SK-N-SH treated with all-trans-retinoic acid at 6 μM for 48 hours (cell line): Measurements from ENCODE around the gene DNAH8.

Experiments
- ATAC-seq: fragments of 200-7000 bp; cut with Tn5 transposase; 3 replicates; pipeline ENCODE4 v1.9.1; 2020; ENCODE audit warnings: mild to moderate bottlenecking, moderate library complexity
- ARNTL ChIP-seq: fragments of 450-650 bp; formaldehyde crosslinking; IDR thresholded peaks from 2 replicates; pipeline ENCODE4 v1.5.0; 2020; ENCODE audit warnings: low read depth, mild to moderate bottlenecking, moderate library complexity, borderline replicate concordance
- BACH2 ChIP-seq: fragments of 250-450 bp; sonication (Bioruptor Pico); IDR thresholded peaks from 2 replicates; pipeline ENCODE4 v1.9.0; 2021; ENCODE audit warnings: mild to moderate bottlenecking, borderline replicate concordance
- CREB5 ChIP-seq: fragments of 250-450 bp; sonication (Bioruptor Pico); IDR thresholded peaks from 2 replicates; pipeline ENCODE4 v1.5.1; 2020; ENCODE audit warnings: low read depth, mild to moderate bottlenecking, moderate library complexity
- CSRNP3 ChIP-seq: fragments of 250-450 bp; sonication (Bioruptor Pico); IDR thresholded peaks from 2 replicates; pipeline ENCODE4 v1.5.1; 2021; ENCODE audit warnings: mild to moderate bottlenecking, moderate library complexity
- ESRRG ChIP-seq: fragments of 250-450 bp; sonication (Bioruptor Pico); IDR thresholded peaks from 2 replicates; pipeline ENCODE4 v1.6.1; 2021; ENCODE audit warnings: mild to moderate bottlenecking
- GLIS3 ChIP-seq: fragments of 250-450 bp; sonication (Bioruptor Pico); IDR thresholded peaks from 2 replicates; pipeline ENCODE4 v1.5.0; 2020; ENCODE audit warnings: mild to moderate bottlenecking, moderate library complexity
- OSR1 ChIP-seq: fragments of 250-450 bp; sonication (Bioruptor Pico); IDR thresholded peaks from 2 replicates; pipeline ENCODE4 v1.8.0; 2022; ENCODE audit warnings: moderate library complexity, mild to moderate bottlenecking, inconsistent platforms
- PATZ1 ChIP-seq: fragments of 250-450 bp; sonication (Bioruptor Pico); IDR thresholded peaks from 2 replicates; pipeline ENCODE4 v1.8.0; 2020; ENCODE audit warnings: mild to moderate bottlenecking, moderate library complexity, borderline replicate concordance
- POU6F1 ChIP-seq: fragments of 250-450 bp; sonication (Bioruptor Pico); IDR thresholded peaks from 2 replicates; pipeline ENCODE4 v1.8.0; 2021; ENCODE audit warnings: low read depth, mild to moderate bottlenecking, moderate library complexity, borderline replicate concordance
- PPARA ChIP-seq: fragments of 250-450 bp; sonication (Bioruptor Pico); IDR thresholded peaks from 2 replicates; pipeline ENCODE4 v1.5.0; 2020; ENCODE audit warnings: mild to moderate bottlenecking, borderline replicate concordance
- SNAI2 ChIP-seq: fragments of 250-450 bp; sonication (Bioruptor Pico); IDR thresholded peaks from 2 replicates; pipeline ENCODE4 v1.5.0; 2020; ENCODE audit warnings: mild to moderate bottlenecking, moderate library complexity
- TOX ChIP-seq: fragments of 250-450 bp; sonication (Bioruptor Pico); IDR thresholded peaks from 2 replicates; pipeline ENCODE4 v1.8.0; 2021; ENCODE audit warnings: mild to moderate bottlenecking, moderate library complexity, borderline replicate concordance
- TSHZ2 ChIP-seq: fragments of 250-450 bp; sonication (Bioruptor Pico); IDR thresholded peaks from 2 replicates; pipeline ENCODE4 v1.5.0; 2020; ENCODE audit warnings: mild to moderate bottlenecking, moderate library complexity
- ZC3H10 ChIP-seq: fragments of 250-450 bp; sonication (Bioruptor Pico); IDR thresholded peaks from 2 replicates; pipeline ENCODE4 v1.5.1; 2021; ENCODE audit warnings: mild to moderate bottlenecking, moderate library complexity
- ZFP3 ChIP-seq: fragments of 250-450 bp; sonication (Bioruptor Pico); IDR thresholded peaks from 2 replicates; pipeline ENCODE4 v1.5.0; 2020; ENCODE audit warnings: mild to moderate bottlenecking, moderate library complexity
- ZFP30 ChIP-seq: fragments of 450-650 bp; formaldehyde crosslinking; IDR thresholded peaks from 2 replicates; pipeline ENCODE4 v1.5.0; 2022; ENCODE audit warnings: mild to moderate bottlenecking, moderate library complexity
- ZNF565 ChIP-seq: fragments of 450-650 bp; formaldehyde crosslinking; conservative IDR thresholded peaks from 2 replicates; pipeline ENCODE4 v1.5.0; 2020; ENCODE audit warnings: low read depth, mild to moderate bottlenecking, moderate library complexity
- ZNF70 ChIP-seq: fragments of 450-650 bp; formaldehyde crosslinking; IDR thresholded peaks from 2 replicates; pipeline ENCODE4 v1.5.0; 2020; ENCODE audit warnings: mild to moderate bottlenecking, moderate library complexity
- ZNF8 ChIP-seq: fragments of 450-650 bp; formaldehyde crosslinking; IDR thresholded peaks from 2 replicates; pipeline ENCODE4 v1.5.0; 2020; ENCODE audit warnings: mild to moderate bottlenecking, moderate library complexity

The DNAH8 gene

GRCh38 chr6:38906582-38906981, 191.5 kb downstream of the DNAH8 start:
- no peak for TF ChIP-seq SNAI2 (CRISPR knock-in tag)
- no peak for TF ChIP-seq TOX (CRISPR knock-in tag)
- ATAC-seq = no peak

GRCh38 chr6:38907264-38907663, 192.2 kb downstream of the DNAH8 start:
- no peak for TF ChIP-seq ZNF8 (CRISPR knock-in tag)
- no peak for TF ChIP-seq ZFP3 (CRISPR knock-in tag)
- no peak for TF ChIP-seq GLIS3 (CRISPR knock-in tag)
- no peak for TF ChIP-seq ARNTL (CRISPR knock-in tag)
- no peak for TF ChIP-seq POU6F1 (CRISPR knock-in tag)
- TF ChIP-seq TSHZ2 (CRISPR knock-in tag) = no peak
- TF ChIP-seq CSRNP3 (CRISPR knock-in tag) = no peak
- no peak for TF ChIP-seq BACH2 (CRISPR knock-in tag)
- TF ChIP-seq PATZ1 (CRISPR knock-in tag) = no peak
- TF ChIP-seq TOX (CRISPR knock-in tag) = no peak
- TF ChIP-seq OSR1 (CRISPR knock-in tag) = no peak
- TF ChIP-seq ZC3H10 = no peak
- no peak for TF ChIP-seq ZFP30 (CRISPR knock-in tag)
- TF ChIP-seq ZNF565 = no peak
- TF ChIP-seq CREB5 (CRISPR knock-in tag) = no peak
- TF ChIP-seq ESRRG (CRISPR knock-in tag) = no peak
- no peak for TF ChIP-seq ZNF70 (CRISPR knock-in tag)
- TF ChIP-seq SNAI2 (CRISPR knock-in tag) = no peak
- no peak for ATAC-seq

GRCh38 chr6:38909015-38909730, 194.1 kb downstream of the DNAH8 start:
- ATAC-seq = no peak
- TF ChIP-seq ZFP30 (CRISPR knock-in tag) (no peak), PPARA (CRISPR knock-in tag) (no peak)

GRCh38 chr6:38910207-38910606, 195.1 kb downstream of the DNAH8 start:
- TF ChIP-seq ZNF565 = no peak
- ATAC-seq = no peak
